Measurements from ENCODE around the gene DKKL1.
"Not testable (repeated sequence)": the region's sequence is repeated elsewhere in the genome, so short reads cannot be mapped to it uniquely, and the experiment has no call there.

Gene DKKL1

DNA sequence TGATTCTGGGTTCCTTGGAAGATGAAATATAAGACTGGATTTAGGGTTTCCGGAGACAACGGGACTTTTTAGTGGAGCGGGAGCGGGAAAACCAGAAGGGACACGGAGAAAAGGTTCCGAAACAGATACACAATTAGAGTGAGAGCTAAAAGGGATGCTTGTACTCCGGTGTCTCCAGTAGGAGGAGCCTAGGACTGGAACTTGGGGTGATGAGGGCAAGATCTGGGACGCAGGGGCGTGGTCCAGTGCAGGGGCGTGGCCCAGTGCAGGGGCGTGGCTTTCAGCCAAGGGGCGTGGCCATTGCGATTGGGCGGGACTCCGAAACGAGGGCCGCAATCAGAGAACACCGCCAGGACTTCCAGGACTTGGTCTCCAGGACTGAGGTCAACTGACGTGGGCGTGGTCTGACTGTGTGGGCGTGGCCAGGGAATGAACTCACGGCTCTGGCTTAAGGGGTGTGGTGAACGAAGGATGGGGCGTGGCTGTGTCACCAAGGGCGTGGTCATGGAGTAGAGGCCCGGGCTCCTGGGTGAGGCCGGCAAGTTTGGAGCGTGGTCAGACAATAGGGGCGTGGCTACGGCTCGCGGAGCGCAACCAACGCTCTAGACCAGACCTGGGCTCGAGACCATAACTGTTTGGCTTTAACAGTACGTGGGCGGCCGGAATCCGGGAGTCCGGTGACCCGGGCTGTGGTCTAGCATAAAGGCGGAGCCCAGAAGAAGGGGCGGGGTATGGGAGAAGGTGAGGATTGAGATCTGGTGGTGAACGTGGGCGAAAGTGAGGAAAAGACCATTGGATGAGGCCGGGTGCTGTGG lies at the start of gene DKKL1:
DKKL1 (plus strand) TSS at position 610 of the 815 bp plus-strand sequence; CDS start at position 732, 122 bp downstream.
- peak; percentile 23 to 28 for DNase-seq (ENCODE audit: low read depth in 2 of 2, low spot score in 1 of 2)

GRCh38 chr19:49315111-49315510 lies 48.6 kb upstream of the DKKL1 start:
- DNase-seq (ENCODE audit: low read depth in 2 of 2, low spot score in 1 of 2): no peak

DNA sequence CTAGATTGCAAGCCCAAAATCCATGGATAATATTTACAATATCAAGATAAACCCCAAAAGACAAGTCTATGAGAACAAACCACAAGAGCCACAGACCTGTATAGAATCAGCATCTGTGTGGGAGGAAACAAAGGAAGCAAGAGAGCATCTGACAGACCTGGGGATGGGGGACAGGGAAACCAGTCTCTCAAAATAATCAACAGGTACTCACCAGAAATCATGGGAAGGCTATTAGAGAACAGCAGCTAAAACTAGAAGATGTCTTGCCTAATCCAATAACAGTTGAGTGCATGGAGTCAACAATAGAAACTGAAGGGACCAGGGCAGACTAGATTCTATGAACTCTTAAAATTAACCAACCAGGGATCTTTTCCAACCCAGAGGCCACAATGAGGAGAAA lies 47.4 kb upstream of the DKKL1 start:
- no peak for DNase-seq (ENCODE audit: low read depth in 2 of 2, low spot score in 1 of 2)

- DNase-seq (ENCODE audit: low read depth in 2 of 2, low spot score in 1 of 2): no peak
Observed at GRCh38 chr19:49318296-49318695, 45.4 kb upstream of the DKKL1 start.

- DNase-seq (ENCODE audit: low read depth in 2 of 2, low spot score in 1 of 2): no peak
Observed at GRCh38 chr19:49324801-49325576, 38.7 kb upstream of the DKKL1 start, which contains the start of gene SLC6A16. Gene SLC6A16 (minus strand): TSS chr19:49325191. CDS start chr19:49311347, 13,844 bp downstream.

DNA sequence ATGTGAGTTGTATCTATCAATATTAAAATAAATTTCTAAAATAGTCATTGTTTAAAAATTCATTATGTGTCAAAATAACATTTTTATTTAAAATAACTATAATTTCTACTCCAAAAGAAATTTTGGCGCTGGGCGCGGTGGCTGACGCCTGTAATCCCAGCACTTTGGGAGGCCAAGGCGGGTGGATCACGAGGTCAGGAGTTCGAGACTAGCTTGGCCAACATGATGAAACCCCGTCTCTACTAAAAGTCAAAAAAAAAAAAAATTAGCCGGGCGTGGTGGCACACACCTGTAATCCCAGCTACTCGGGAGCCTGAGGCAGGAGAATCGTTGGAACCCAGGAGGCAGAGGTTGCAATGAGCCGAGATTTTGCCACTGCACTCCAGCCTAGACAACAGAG lies 37.9 kb upstream of the DKKL1 start:
- not testable (repeated sequence) for DNase-seq (ENCODE audit: low read depth in 2 of 2, low spot score in 1 of 2)

DNA sequence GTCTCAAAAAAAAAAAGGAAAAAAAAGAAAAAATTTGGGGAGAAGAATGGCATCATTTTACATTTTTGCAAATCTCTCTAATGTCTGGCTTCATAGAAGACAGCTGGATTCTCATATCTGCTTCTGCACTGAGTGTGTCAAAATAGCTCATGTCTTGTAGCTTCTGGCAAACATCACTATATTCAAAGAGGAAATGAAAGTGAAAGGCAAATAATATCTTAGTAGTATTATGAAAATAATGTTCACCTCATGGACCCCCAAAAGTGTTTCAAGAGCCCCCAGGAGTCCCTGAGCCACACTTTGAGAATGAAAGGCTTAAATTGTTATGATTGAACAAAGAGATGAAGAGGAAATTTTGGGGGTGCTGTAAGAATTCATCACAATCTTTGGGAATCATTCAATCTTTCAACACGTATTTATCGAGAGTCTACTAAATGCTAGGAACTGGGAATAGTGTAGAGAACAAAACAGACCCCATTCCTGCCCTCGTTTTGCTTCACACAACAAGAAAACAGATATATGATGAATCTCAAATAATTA lies 37.4 kb upstream of the DKKL1 start:
- DNase-seq (ENCODE audit: low read depth in 2 of 2, low spot score in 1 of 2): no peak

GRCh38 chr19:49327878-49328544 lies 35.7 kb upstream of the DKKL1 start:
- DNase-seq (ENCODE audit: low read depth in 2 of 2, low spot score in 1 of 2): peak in 1 of 2 donors; percentile 24

- no peak for DNase-seq (ENCODE audit: low read depth in 2 of 2, low spot score in 1 of 2)
Observed at GRCh38 chr19:49328741-49329140, 34.9 kb upstream of the DKKL1 start.

GRCh38 chr19:49331187-49331586 lies 32.5 kb upstream of the DKKL1 start:
- not testable (repeated sequence) for DNase-seq (ENCODE audit: low read depth in 2 of 2, low spot score in 1 of 2)

- DNase-seq (ENCODE audit: low read depth in 2 of 2, low spot score in 1 of 2): peak in 1 of 2 donors; percentile 14
Observed at GRCh38 chr19:49331616-49332055, 32.0 kb upstream of the DKKL1 start.

DNA sequence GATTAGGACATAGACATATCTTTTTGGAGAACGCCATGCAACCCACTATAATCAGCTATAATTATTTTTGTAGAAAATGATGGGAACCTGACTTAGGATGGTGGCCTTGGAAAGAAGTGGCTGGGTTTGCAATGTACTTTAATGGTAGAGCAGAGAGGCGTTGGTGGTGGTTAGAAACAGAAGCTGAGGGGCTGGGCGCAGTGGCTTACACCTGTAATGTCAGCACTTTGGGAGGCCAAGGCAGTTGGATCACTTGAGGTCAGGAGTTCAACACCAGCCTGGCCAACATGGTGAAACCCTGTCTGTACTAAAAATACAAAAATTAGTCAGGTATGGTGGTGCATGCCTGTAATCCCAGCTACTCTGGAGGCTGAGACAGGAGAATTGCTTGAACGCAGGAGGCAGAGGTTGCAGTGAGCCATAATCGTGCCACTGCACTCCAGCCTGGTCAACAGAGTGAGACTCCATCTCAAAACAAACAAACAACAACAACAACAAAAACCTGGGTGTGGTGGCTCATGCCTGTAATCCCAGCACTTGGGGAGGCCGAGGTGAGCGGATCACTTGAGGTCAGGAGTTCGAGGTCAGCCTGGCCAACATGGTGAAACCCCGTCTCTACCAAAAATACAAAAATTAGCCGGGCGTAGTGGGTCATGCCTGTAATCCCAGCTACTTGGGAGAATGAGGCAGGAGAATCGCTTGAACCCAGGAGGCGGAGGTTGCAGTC lies 30.8 kb upstream of the DKKL1 start:
- not testable (repeated sequence) for DNase-seq (ENCODE audit: low read depth in 2 of 2, low spot score in 1 of 2)

GRCh38 chr19:49333418-49333805 lies 30.3 kb upstream of the DKKL1 start:
- no peak for DNase-seq (ENCODE audit: low read depth in 2 of 2, low spot score in 1 of 2)

GRCh38 chr19:49333811-49334288 lies 29.8 kb upstream of the DKKL1 start:
- peak; percentile 32 to 45 for DNase-seq (ENCODE audit: low read depth in 2 of 2, low spot score in 1 of 2)

DNA sequence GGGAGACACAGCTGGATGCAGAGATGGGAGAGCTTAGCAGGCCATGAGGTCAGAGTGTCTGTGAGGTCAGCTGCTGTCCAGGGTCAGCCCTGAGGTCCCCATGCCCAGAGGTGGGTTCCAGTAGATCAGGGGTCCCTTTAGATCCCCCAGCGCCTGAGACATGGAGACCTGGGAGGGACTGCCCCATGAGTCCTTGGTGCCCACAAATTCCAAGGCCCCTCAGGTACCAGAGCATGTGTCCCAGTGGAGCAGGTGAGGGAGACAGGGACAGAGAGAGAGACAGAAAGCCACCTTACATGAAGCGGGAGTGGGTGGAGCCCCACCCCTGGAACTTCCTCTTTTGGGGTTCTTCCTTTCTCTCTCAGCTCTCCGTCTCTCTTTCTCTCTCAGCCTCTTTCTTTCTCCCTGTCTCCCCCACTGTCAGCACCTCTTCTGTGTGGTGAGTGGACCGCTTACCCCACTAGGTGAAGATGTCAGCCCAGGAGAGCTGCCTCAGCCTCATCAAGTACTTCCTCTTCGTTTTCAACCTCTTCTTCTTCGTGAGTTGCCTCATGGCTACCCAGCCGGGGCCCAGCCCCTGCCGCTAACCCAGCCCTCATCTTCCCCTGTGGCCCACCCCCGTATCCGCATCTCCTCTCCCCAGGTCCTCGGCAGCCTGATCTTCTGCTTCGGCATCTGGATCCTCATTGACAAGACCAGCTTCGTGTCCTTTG lies 28.4 kb upstream of the DKKL1 start, which contains the start of gene CD37:
CD37 (plus strand) TSS at position 336 of the 713 bp plus-strand sequence; CDS start at position 471, 135 bp downstream.
- peak; percentile 19 to 34 for DNase-seq (ENCODE audit: low read depth in 2 of 2, low spot score in 1 of 2)

- no peak for DNase-seq (ENCODE audit: low read depth in 2 of 2, low spot score in 1 of 2)
Observed at GRCh38 chr19:49335784-49336481, 27.7 kb upstream of the DKKL1 start.

GRCh38 chr19:49336482-49337266 lies 27.0 kb upstream of the DKKL1 start:
- DNase-seq (ENCODE audit: low read depth in 2 of 2, low spot score in 1 of 2): no peak

All from stimulated activated CD8-positive, alpha-beta memory T cell treated with anti-CD3 and anti-CD28 coated beads, Interleukin-4, amount 100 ng/mL, for 4 hours (primary cell).